Esophagus squamous epithelium (tissue), 4 donors: ENCODE measurements around the gene TSPO.

Experiments
- POLR2A ChIP-seq, 4 donors: fragments of 450-650 bp; IDR thresholded peaks; one replicate each; pipeline ENCODE4 v1.6.1; 2017; ENCODE audit warnings: antibody characterized with exemption in 4 of 4, mild to moderate bottlenecking in 4 of 4, moderate library complexity in 3 of 4
- TF ChIP-seq, protein P1 (sequence below), 6 experiments: fragments of 450-650 bp in 4 of 6; fragments of 200-600 bp in 2 of 6; sonication (generic) in 2 of 6; IDR thresholded peaks; one replicate each; pipeline ENCODE4 v1.5.1; 2016 to 2019; ENCODE audit warnings: antibody characterized with exemption in 6 of 6, mild to moderate bottlenecking in 4 of 6, moderate library complexity in 4 of 6

GRCh38 chr22:43200555-43200954 is 49.2 kb downstream of the TSPO start:
- TF ChIP-seq, protein P1, sequence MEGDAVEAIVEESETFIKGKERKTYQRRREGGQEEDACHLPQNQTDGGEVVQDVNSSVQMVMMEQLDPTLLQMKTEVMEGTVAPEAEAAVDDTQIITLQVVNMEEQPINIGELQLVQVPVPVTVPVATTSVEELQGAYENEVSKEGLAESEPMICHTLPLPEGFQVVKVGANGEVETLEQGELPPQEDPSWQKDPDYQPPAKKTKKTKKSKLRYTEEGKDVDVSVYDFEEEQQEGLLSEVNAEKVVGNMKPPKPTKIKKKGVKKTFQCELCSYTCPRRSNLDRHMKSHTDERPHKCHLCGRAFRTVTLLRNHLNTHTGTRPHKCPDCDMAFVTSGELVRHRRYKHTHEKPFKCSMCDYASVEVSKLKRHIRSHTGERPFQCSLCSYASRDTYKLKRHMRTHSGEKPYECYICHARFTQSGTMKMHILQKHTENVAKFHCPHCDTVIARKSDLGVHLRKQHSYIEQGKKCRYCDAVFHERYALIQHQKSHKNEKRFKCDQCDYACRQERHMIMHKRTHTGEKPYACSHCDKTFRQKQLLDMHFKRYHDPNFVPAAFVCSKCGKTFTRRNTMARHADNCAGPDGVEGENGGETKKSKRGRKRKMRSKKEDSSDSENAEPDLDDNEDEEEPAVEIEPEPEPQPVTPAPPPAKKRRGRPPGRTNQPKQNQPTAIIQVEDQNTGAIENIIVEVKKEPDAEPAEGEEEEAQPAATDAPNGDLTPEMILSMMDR (IDR thresholded peaks at IDR 0.05) = no peak
- no peak for TF ChIP-seq POLR2A (IDR thresholded peaks at IDR 0.05)
